GM12891 (cell line): Measurements from ENCODE around the gene MXI1.
"Not testable (repeated sequence)": the region's sequence is repeated elsewhere in the genome, so short reads cannot be mapped to it uniquely, and the experiment has no call there.

Experiments
- PAX5 ChIP-seq: IDR thresholded peaks from 2 replicates; pipeline ENCODE4 v1.6.1; 2011; ENCODE audit warnings: low read length, moderate library complexity, mild to moderate bottlenecking; ENCODE audit not compliant: insufficient read depth, severe bottlenecking
- POLR2A ChIP-seq: IDR thresholded peaks from 2 replicates; pipeline ENCODE4 v1.6.1; 2011; ENCODE audit warnings: low read depth, low read length, control low read depth

DNA sequence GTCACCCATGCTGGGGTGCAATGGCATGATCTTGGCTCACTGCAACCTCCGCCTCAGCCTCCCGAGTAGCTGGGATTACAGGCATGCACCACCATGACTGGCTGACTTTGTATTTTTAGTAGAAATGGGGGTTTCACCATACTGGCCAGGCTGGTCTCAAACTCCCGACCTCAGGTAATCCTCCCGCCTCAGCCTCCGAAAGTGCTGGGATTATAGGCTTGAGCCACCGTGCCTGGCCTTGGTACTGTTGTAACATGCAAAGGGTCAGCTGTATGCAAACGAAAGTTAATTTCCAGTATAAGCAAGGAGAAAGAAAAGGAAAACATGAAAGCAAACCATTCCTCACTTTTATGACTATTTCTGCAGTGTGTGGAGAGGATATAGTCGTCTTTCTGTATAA is 6.4 kb upstream of the MXI1 start:
- not testable (repeated sequence) for TF ChIP-seq POLR2A, PAX5
